ENCODE data around the gene PGM2.

Gene PGM2

DNA sequence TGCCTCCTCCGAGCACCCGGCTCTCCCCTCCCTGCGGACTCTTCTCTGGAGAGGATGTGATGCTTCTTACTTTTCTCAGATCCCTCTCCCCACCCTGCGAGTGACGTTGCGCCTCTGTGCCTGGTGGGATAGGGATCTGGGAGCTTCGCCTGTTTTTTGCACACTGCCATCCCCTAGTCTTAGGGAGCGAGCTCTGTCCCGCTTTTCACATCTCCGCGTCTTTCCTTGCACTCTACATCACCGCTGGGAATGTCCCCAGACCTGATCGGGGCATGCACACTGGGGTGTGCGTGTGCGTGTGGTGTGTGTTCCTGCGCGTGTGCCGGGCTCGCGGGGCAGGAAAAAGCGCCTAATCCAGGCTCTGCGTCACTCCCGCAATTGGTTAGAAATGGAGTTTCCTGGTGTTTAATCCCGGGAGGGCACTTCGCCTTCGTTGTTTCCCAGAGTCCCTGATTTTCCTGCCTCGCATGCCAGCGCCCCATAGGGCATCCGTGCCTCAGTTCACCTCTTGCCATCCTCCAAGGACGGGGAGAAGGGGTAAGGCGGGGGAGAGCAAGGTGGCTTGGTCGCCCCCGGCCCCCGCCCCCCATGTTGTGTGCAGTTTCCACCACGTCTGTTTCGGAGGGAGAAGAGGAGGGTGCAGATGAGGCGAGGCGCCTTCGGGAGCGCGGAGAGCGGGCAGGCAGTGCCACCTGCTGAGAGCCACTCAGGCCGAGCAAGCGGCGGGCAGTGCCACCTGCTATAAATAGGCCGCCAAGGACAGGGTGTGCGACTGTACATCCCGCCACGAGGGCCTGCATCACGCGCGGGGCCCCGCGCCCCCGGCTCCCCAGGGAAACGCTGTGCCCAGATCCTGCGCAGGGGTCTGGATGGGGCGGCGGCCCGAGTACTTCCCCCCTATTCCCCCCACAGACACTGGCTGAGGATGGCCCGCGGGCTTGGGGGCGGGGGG is 63.6 kb downstream of the PGM2 start:
- Mint-ChIP-seq H3K4me3 (peak overlapping the region; percentile 85), H3K9me3 (no peaks in the 10 kb centered on the region), H3K4me1 (peaks cover 50% of the 10 kb centered on the region), H3K27ac (no peak overlapping the region), H3K27me3 (peaks cover 2% of the 10 kb centered on the region), H3K36me3 (ENCODE audit: low read depth) (no peaks in the 10 kb centered on the region)
- ATAC-seq (peak; percentile 9), DNase-seq (peak; percentile 50)

GRCh38 chr4:37890801-37891259 is 64.3 kb downstream of the PGM2 start, which contains the start of gene TBC1D1:
TSS of gene TBC1D1 (plus strand) at chr4:37891084. CDS start at chr4:37902096, 11,012 bp downstream.
- peaks cover 53% of the 10 kb centered on the region for H3K4me1 Mint-ChIP-seq
- no peaks in the 10 kb centered on the region for H3K36me3 Mint-ChIP-seq (ENCODE audit: low read depth)
- DNase-seq (peak; percentile 58), ATAC-seq (peak; percentile 15)
- H3K27ac Mint-ChIP-seq = peak within 1 kb of the TSS; percentile 95
- H3K27me3 Mint-ChIP-seq = peaks cover 2% of the 10 kb centered on the region
- peak within 1 kb of the TSS; percentile 85 for H3K4me3 Mint-ChIP-seq
- H3K9me3 Mint-ChIP-seq = no peaks in the 10 kb centered on the region

DNA sequence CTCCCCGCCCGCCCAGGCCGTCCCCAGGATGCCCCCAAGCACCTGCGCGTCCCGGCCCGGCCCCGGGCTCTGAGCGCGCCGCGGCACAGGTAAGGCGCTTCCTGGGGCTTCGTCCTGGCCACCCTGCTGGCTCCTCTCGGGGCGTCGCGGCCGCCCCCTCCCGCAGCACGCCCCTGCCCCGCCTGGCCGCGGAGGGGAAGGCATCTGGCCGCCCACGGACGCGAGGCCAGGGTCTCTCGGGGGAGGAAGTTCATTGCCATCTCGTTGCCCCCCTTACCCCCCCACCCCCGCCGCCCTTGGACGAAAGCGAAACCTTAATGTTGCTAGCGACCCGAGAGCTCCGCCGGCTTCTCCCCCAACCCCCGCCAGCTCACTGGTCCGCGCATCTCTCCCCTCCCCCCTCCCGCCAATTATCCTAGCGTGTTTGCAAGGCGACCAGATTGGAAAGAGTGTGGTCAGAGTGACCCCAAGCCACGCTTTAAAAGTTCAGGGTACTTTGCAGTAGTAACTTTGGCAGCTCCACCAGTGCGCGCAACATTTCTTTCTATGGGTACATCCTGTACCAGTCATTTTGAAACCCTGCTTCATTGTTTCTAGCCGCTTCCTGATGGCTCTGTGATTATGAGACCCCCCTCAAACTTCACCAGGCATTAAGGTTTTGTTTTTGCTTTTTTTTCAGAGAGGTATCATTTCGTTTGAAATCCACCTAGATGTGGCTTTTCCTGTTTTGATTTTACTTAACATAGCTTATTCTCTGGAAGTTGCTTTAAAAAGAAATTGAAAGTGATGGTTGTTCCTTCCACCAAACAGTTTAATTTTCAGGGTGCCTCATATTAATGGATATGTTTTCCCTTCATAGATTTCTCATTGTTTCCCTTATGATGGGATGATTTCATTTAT is 65.0 kb downstream of the PGM2 start:
- peak; percentile 66 for ATAC-seq
- peak overlapping the region; percentile 95 for H3K27ac Mint-ChIP-seq
- no peaks in the 10 kb centered on the region for H3K36me3 Mint-ChIP-seq (ENCODE audit: low read depth)
- H3K4me1 Mint-ChIP-seq = peaks cover 60% of the 10 kb centered on the region
- H3K9me3 Mint-ChIP-seq = no peaks in the 10 kb centered on the region
- H3K4me3 Mint-ChIP-seq = peak overlapping the region; percentile 85
- peak; percentile 62 for DNase-seq
- H3K27me3 Mint-ChIP-seq = peaks cover 2% of the 10 kb centered on the region

DNA sequence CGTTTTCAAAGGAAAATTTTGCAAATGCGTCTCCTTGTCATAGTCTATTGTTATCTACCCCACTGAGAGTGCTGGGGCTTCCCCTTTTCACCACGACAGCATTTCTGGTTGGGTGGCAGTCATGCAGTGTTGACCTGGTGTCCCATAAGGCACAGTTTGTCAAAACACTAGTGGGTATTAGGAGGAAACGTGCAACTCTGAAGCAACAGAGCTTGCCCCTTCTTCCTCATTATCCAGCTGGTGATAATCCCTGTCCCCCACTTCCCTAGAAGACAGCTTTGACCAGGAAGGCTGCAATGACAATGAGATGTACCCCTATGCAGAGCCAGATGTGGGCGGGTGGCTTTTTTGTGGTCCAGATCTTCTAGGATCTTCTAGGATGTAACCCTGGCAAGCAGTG is 66.2 kb downstream of the PGM2 start:
- H3K4me1 Mint-ChIP-seq = peaks cover 69% of the 10 kb centered on the region
- H3K9me3 Mint-ChIP-seq = no peaks in the 10 kb centered on the region
- H3K27me3 Mint-ChIP-seq = peaks cover 2% of the 10 kb centered on the region
- no peaks in the 10 kb centered on the region for H3K36me3 Mint-ChIP-seq (ENCODE audit: low read depth)
- peak overlapping the region; percentile 85 for H3K4me3 Mint-ChIP-seq
- peak overlapping the region; percentile 95 for H3K27ac Mint-ChIP-seq
- DNase-seq = peak; percentile 64
- ATAC-seq = peak; percentile 75

GRCh38 chr4:37893164-37893563 is 66.7 kb downstream of the PGM2 start:
- peak overlapping the region; percentile 95 for H3K27ac Mint-ChIP-seq
- no peaks in the 10 kb centered on the region for H3K36me3 Mint-ChIP-seq (ENCODE audit: low read depth)
- H3K4me3 Mint-ChIP-seq = peak overlapping the region; percentile 85
- no peak for ATAC-seq
- peaks cover 2% of the 10 kb centered on the region for H3K27me3 Mint-ChIP-seq
- H3K4me1 Mint-ChIP-seq = peaks cover 69% of the 10 kb centered on the region
- H3K9me3 Mint-ChIP-seq = no peaks in the 10 kb centered on the region
- no peak for DNase-seq

- H3K27ac Mint-ChIP-seq = no peak overlapping the region
- H3K4me1 Mint-ChIP-seq = peaks cover 63% of the 10 kb centered on the region
Measured at GRCh38 chr4:37895271-37895670, 68.8 kb downstream of the PGM2 start.

DNA sequence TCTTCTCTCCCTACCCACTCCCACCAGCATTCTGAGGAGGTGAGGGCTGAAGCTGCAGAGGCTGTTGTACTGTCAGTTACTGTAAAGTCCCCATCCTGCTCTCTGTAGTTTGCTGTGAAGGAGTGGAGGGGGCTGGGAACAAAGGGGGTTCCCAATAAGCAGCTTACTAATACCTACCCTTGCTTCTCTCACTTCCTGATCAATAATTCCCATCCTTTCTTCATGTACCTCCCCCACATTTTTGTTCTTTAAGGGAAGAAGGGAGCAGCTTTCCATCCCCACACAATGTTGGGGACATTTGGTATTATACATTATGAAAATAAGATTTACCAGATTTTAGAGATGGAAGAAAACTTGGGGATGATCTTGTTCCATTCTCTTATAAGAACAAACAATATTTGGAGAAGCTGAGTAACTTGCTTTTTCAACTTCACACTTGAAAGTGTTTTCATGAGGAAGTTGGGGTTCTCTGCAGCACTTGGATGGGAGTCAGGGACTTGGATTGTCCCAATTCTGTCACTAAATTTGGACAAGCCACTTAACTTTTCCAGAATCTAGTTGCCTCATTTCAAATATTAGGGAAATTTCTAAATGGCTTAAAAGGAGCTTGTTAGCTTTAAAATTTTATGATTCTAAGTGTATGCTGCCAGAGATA is 69.8 kb downstream of the PGM2 start:
- Mint-ChIP-seq H3K27ac (no peak overlapping the region), H3K4me1 (peaks cover 64% of the 10 kb centered on the region)
- ATAC-seq = no peak

More at GRCh38 chr4:37895271-37895670, 68.8 kb downstream of the PGM2 start:
- Mint-ChIP-seq H3K36me3 (ENCODE audit: low read depth) (peaks cover 3% of the 10 kb centered on the region), H3K27me3 (no peaks in the 10 kb centered on the region), H3K4me3 (no peak overlapping the region), H3K9me3 (no peaks in the 10 kb centered on the region)
- no peak for DNase-seq
- ATAC-seq = no peak

GRCh38 chr4:37902212-37902611 is 75.7 kb downstream of the PGM2 start:
- peaks cover 22% of the 10 kb centered on the region for H3K36me3 Mint-ChIP-seq (ENCODE audit: low read depth)
- no peak for ATAC-seq
- DNase-seq = no peak
- no peaks in the 10 kb centered on the region for H3K27me3 Mint-ChIP-seq
- H3K4me1 Mint-ChIP-seq = peaks cover 34% of the 10 kb centered on the region
- no peak overlapping the region for H3K27ac Mint-ChIP-seq
- H3K4me3 Mint-ChIP-seq = no peak overlapping the region
- no peaks in the 10 kb centered on the region for H3K9me3 Mint-ChIP-seq

More for the DNA sequence above, 69.8 kb downstream of the PGM2 start:
- DNase-seq = no peak
- peaks cover 3% of the 10 kb centered on the region for H3K36me3 Mint-ChIP-seq (ENCODE audit: low read depth)
- no peak overlapping the region for H3K4me3 Mint-ChIP-seq
- no peaks in the 10 kb centered on the region for H3K9me3 Mint-ChIP-seq
- H3K27me3 Mint-ChIP-seq = no peaks in the 10 kb centered on the region

DNA sequence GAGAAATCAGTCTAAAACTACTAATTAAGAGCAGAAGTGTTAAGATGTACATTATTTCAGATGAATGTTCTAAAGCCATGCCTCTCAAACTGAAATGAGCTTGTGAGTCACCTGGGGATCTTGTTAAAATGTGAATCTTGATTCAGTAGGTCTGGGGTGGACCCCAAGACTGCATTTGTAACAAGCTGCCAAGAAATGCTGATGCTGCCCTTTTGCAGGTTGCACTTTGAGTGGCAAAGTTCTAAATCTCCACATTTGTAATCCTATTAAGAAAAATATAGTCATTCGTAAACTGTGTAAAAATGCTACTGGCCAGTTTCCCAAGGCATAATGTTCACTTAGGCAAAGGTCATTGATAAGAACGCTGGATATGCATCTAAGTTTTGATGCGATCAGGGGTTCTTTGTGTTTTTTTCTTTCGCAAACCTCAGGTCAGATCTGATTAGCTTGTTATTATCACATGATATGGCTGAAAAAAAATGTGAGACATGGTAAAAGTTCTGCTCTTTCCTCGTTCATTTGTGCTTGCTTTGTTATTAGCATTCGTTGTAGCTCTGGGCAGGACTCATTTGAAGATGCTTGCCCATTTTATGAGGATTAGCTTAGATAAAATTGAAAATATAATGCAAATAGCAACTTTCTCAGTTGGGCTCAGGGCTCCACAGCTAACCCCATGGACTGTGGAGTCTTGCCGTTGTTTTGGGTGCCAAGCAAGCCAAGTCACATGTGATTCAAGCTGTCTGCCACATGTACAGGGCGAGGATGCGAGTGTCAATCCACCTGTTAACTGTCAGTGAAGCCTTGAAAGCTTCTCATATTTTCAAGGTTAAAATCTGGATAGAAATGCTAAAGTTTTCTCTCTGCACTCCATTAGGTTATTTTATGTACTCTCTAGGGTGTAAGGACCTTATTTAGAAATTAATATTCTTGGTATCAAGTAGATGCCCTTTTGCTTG is 76.5 kb downstream of the PGM2 start:
- ATAC-seq (no peak), DNase-seq (no peak)
- Mint-ChIP-seq H3K4me3 (no peak overlapping the region), H3K27me3 (no peaks in the 10 kb centered on the region), H3K27ac (no peak overlapping the region), H3K36me3 (ENCODE audit: low read depth) (peaks cover 22% of the 10 kb centered on the region), H3K4me1 (peaks cover 36% of the 10 kb centered on the region), H3K9me3 (no peaks in the 10 kb centered on the region)

DNA sequence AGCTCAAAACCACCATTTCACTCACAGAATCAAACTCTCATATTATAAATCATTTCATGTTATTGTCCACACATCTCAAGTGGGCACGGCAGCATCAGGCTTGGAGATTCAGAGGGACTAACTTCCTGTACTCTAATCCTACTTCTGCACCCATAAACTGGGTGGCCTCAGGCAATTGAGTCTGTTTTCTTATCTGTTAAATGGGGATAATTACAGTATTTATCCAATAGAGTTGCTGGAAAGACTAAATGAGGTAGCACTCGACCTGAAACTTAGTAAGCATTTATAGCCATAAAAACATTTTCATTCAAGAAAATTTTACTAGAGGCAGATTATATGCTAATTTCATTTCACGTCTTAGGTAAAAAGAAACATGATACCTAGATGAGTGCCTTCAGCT is 77.4 kb downstream of the PGM2 start:
- Mint-ChIP-seq H3K9me3 (no peaks in the 10 kb centered on the region), H3K27me3 (no peaks in the 10 kb centered on the region), H3K36me3 (ENCODE audit: low read depth) (peaks cover 22% of the 10 kb centered on the region), H3K27ac (no peak overlapping the region), H3K4me3 (no peak overlapping the region), H3K4me1 (peaks cover 34% of the 10 kb centered on the region)
- ATAC-seq (no peak), DNase-seq (no peak)

GRCh38 chr4:37904824-37905223 is 78.3 kb downstream of the PGM2 start:
- DNase-seq = no peak
- no peak overlapping the region for H3K27ac Mint-ChIP-seq
- H3K4me1 Mint-ChIP-seq = peaks cover 35% of the 10 kb centered on the region
- H3K9me3 Mint-ChIP-seq = no peaks in the 10 kb centered on the region
- no peak for ATAC-seq
- H3K4me3 Mint-ChIP-seq = no peak overlapping the region
- no peaks in the 10 kb centered on the region for H3K27me3 Mint-ChIP-seq
- peaks cover 19% of the 10 kb centered on the region for H3K36me3 Mint-ChIP-seq (ENCODE audit: low read depth)

- ATAC-seq = no peak
- no peaks in the 10 kb centered on the region for H3K9me3 Mint-ChIP-seq
- no peaks in the 10 kb centered on the region for H3K27me3 Mint-ChIP-seq
- H3K4me1 Mint-ChIP-seq = peaks cover 35% of the 10 kb centered on the region
- no peak for DNase-seq
- no peak overlapping the region for H3K4me3 Mint-ChIP-seq
- H3K27ac Mint-ChIP-seq = no peak overlapping the region
- peaks cover 19% of the 10 kb centered on the region for H3K36me3 Mint-ChIP-seq (ENCODE audit: low read depth)
Measured at GRCh38 chr4:37905533-37906169, 79.2 kb downstream of the PGM2 start.
